SKM-1 (cell line): ENCODE measurements around the gene CSGALNACT2.

Source experiments
- DNase-seq: peaks from one replicate; lab custom pipeline; 2025; ENCODE audit not compliant: unreplicated experiment; lab: John Stamatoyannopoulos, UW

Gene CSGALNACT2

GRCh38 chr10:43226851-43227845 lies 88.9 kb downstream of the CSGALNACT2 start:
- DNase-seq, result no peak

GRCh38 chr10:43227911-43228782 lies 89.9 kb downstream of the CSGALNACT2 start:
- DNase-seq, result no peak

GRCh38 chr10:43228783-43229207 lies 90.5 kb downstream of the CSGALNACT2 start:
- DNase-seq, result no peak

- DNase-seq, result no peak
Measured at GRCh38 chr10:43229208-43230061, 91.2 kb downstream of the CSGALNACT2 start.

GRCh38 chr10:43230101-43230908 lies 92.1 kb downstream of the CSGALNACT2 start:
- no peak for DNase-seq

GRCh38 chr10:43230909-43231522 lies 92.8 kb downstream of the CSGALNACT2 start:
- no peak for DNase-seq

- DNase-seq, result no peak
Measured at GRCh38 chr10:43231523-43232078, 93.4 kb downstream of the CSGALNACT2 start.

GRCh38 chr10:43233601-43234430 lies 95.6 kb downstream of the CSGALNACT2 start:
- DNase-seq, result no peak

GRCh38 chr10:43234471-43235041 lies 96.3 kb downstream of the CSGALNACT2 start:
- DNase-seq, result no peak
